Measurements from ENCODE around the gene LONRF3.
"Not testable (repeated sequence)": the region's sequence is repeated elsewhere in the genome, so short reads cannot be mapped to it uniquely, and the experiment has no call there.

Gene LONRF3

GRCh38 chrX:118989886-118990285 lies 15.5 kb downstream of the LONRF3 start:
- DNase-seq, result no peak

DNA sequence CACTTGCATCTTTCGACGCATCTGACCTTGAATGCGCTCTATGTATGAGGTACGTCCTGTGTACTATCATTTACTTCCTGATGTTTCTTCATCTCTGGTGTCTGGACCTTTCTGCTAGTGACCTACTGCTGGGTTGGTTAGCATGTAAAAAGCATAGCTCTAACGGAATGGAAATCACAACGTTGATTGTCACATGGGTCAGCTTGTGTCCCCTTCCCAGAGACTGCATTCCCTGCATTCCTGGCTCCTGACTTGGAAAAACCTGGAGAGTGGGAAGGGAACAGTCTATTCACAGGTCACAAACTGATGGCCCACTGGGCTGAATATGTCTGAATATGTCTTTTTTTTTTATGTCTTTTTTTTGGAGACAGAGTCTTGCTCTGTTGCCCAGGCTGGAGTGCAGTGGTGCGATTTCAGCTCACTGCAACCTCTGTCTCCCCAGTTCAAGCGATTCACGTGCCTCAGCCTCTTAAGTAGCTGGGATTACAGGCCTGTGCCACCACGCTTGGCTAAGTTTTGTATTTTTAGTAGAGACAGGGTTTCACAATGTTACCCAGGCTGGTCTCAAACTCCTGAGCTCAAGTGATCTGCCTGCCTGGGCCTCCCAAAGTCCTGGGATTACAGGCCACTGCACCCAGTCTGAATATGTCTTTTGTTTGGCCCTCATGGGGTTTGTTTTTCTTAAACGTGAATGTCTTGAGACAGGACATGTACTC lies 16.3 kb downstream of the LONRF3 start:
- no peak for DNase-seq

GRCh38 chrX:118992441-118993121 lies 18.2 kb downstream of the LONRF3 start:
- DNase-seq, result not testable (repeated sequence)

- DNase-seq, result no peak
Observed at GRCh38 chrX:119003462-119003861, 29.0 kb downstream of the LONRF3 start.

GRCh38 chrX:119004920-119005524 lies 30.6 kb downstream of the LONRF3 start:
- peak; percentile 4 to 17 for DNase-seq

GRCh38 chrX:119007189-119007770 lies 32.9 kb downstream of the LONRF3 start:
- DNase-seq, result no peak

- no peak for DNase-seq
Observed at GRCh38 chrX:119008110-119008744, 33.8 kb downstream of the LONRF3 start.

GRCh38 chrX:119009071-119009470 lies 34.7 kb downstream of the LONRF3 start:
- DNase-seq, result no peak

GRCh38 chrX:119010491-119010890 lies 36.1 kb downstream of the LONRF3 start:
- DNase-seq, result no peak

DNA sequence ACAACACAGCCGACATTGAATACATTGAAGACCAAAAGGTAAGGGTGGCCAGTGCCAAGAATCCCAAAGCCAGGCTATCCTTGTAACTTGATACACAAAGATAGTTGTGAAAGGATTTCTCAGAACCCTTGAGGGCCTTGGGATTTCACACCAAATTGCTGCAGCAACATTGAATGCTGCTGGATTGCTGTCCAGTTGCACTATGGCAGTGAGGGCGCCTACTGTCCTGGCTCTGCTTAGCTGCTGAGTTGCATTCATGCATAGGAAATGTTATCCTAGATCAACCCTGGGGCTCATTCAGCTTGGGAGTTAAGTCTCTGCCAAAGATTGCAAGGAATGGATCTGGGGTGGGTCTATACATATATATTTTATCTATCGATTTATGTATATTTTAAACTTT lies 38.7 kb downstream of the LONRF3 start:
- no peak for DNase-seq

DNA sequence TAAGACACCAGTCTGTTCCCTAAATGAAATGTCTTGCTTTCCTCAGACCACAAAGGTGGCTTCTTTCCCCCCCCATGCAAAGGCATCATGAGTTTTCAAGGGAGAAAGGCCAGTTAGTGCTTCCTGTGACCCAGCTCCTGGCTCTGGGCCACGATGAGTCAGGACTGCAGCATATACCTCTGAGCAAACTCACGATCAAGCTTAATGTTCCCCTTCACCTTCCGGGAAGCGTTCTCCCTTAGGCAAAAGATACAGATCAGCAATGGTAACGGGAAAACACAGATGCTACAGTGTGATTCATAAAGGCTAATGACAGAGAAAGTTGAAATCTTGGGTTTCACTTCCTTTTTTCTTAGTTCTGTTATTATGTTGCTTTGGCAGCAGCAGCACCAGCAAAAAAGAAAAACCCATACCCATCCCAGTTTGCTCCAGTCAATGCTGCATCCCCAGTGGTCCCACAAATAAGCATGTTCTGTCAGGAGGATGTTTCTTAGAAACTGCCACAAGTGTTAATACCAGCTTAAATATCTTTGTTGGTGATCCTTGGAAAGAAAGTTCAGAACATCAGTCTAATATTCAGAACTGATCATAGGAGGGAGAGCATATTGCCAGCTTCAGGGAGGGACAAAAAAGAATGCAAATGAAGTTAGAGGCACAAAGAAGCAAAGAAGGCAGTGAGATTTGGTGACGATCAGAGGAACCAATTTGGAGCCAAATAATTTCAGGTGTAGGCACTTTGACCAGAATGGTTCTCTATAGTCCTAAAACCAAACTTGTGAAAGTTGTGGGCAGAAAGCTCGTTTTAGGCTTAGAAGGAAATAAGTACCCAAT lies 41.2 kb downstream of the LONRF3 start:
- no peak for DNase-seq

DNA sequence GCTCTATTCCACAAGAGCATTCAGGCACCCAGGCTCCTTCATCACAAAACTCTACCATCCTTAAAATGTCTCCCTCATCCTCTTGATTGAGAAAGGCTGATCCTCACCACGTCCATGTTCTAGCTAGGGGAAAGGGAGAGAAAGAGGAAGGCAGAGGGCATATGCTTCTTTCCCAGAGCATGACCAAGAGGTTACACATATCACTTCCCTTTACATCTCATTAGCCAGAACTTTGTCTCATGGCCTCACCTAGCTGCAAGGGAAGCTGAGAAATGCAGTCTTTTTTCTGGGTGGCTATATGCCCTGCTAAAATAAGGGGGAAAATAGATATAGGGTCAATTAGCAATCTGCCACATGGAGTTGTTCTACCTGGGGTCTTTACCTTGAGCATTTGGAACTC lies 42.7 kb downstream of the LONRF3 start:
- DNase-seq, result no peak

DNA sequence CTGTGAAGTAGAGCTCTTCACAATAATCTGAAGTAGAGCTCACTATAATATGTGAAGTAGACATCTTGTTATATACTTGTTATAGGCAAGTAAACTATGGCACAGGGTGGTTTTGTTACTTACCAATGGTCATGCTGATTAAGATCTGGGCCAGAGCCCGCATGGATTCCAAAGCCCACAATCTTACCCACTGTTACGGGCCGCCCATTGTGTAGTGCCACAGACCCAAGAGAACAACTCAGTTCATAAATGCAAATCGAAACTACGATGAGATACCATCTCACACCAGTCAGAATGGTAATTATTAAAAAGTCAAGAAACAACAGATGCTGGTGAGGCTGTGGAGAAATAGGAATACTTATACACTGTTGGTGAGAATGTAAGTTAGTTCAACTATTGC lies 51.5 kb downstream of the LONRF3 start:
- DNase-seq, result no peak

DNA sequence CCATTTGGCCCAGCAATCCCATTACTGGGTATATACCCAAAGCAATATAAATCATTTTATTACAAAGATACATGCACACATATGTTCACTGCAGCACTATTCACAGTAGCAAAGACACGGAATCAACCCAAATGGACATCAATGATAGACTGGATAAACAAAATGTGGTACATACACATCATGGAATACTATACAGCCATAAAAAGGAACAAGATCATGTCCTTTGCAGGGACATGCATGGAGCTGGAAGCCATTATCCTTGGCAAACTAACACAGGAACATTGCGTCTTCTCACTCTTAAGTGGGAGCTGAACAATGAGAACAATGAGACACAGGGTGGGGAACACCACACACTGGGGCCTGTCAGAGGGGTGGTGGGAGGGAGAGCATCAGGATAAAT lies 51.9 kb downstream of the LONRF3 start:
- not testable (repeated sequence) for DNase-seq

DNA sequence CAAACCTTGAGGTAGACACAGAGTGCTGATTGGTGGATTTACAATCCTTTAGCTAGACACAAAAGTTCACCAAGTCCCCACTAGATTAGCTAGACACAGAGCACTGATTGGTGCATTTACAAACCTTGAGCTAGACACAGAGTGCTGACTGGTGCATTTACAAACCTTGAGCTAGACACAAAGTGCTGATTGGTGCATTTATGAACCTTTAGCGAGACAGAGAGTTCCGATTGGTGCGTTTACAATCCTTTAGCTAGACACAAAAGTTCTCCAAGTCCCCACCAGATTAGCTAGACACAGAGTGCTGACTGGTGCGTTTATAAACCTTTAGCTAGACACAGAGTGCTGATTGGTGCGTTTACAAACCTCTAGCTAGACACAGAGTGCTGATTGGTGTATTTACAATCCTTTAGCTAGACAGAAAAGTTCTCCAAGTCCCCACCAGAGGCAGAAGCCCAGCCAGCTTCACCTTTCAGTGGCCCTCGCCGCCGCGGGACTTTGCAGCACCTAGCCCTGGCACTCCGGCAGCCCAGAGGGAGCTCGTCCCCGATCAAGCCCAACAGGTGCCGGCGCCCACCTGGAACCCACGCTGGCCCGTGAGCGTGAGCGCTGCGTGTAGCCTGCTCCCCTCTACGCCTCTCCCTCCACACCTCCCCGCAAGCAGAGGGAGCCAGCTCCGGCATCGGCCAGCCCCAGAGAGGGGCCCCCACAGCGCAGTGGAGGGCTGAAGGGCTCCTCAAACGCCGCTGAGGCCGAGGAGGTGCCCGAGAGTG lies 53.7 kb downstream of the LONRF3 start:
- not testable (repeated sequence) for DNase-seq

- DNase-seq, result no peak
Observed at GRCh38 chrX:119028733-119029330, 54.4 kb downstream of the LONRF3 start.

- not testable (repeated sequence) for DNase-seq
Observed at GRCh38 chrX:119029656-119030055, 55.2 kb downstream of the LONRF3 start.

DNA sequence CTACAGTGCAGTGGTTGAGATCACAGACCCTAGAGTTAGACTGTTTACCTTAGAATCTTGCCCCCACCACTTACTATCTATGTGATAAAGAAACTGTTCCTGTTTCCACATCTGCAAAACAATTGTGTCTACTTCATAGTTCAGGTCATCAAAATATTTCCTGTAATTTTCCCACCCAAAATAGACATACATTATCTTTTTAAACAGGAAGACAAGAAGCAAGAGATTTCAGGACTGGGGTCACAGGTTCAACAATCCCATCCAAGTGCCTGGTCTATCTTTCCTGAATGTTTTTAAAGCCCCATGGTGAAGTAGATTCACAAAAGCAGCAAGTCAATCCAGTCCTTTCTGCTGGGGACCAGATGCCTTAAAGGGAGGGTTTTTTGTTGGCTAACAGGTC lies 56.6 kb downstream of the LONRF3 start:
- no peak for DNase-seq

- no peak for DNase-seq
Observed at GRCh38 chrX:119036107-119037029, 62.0 kb downstream of the LONRF3 start.

DNA sequence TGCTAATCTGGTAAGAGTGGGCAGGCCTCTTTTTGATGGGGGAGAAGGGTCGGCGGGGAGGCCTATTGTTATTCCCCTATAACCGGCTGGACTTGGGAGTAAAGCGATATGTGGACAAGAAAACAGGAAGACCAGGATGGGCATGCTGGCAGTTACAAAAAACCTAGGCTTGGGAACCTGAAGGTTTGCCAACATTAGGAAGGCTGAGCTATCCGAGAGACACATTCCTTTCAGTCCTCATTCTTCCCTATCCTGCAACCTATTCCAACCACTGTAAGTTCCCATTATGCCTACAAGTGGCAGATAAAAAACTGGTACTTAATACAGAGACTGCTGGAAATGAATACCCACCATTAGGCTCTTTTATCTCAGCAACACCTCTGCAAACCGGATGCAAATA lies 66.0 kb downstream of the LONRF3 start:
- DNase-seq, result no peak
